ENCODE data around the gene FBXW11.

DNA sequence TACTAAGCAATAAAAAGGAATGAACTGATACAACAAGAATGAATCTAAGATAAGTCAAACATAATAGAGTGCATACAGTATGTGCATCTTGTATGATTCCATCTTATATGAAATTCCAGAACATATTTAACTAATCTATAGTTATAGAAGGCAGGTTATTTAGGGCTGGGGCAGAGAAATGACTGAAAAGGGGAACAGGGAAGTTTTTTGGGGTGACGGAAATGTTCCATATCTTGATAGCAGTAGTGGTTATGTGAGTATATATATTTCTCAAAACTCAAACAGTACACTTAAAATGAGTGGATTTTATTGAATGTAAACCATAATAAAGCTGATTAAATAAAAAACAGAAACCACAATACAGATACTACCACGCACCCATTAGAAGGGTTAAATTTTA lies 24.6 kb downstream of the FBXW11 start:
- TF ChIP-seq, protein P1, sequence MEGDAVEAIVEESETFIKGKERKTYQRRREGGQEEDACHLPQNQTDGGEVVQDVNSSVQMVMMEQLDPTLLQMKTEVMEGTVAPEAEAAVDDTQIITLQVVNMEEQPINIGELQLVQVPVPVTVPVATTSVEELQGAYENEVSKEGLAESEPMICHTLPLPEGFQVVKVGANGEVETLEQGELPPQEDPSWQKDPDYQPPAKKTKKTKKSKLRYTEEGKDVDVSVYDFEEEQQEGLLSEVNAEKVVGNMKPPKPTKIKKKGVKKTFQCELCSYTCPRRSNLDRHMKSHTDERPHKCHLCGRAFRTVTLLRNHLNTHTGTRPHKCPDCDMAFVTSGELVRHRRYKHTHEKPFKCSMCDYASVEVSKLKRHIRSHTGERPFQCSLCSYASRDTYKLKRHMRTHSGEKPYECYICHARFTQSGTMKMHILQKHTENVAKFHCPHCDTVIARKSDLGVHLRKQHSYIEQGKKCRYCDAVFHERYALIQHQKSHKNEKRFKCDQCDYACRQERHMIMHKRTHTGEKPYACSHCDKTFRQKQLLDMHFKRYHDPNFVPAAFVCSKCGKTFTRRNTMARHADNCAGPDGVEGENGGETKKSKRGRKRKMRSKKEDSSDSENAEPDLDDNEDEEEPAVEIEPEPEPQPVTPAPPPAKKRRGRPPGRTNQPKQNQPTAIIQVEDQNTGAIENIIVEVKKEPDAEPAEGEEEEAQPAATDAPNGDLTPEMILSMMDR (IDR thresholded peaks at IDR 0.05): no peak
- TF ChIP-seq POLR2A (IDR thresholded peaks at IDR 0.05): no peak
- no peak for TF ChIP-seq POLR2AphosphoS5 (IDR thresholded peaks at IDR 0.05)

Measured in transverse colon (tissue), 4 donors.